OCI-LY3 (cell line): ENCODE data around the gene KCNJ12.
"Not testable (repeated sequence)": the region's sequence is repeated elsewhere in the genome, so short reads cannot be mapped to it uniquely, and the experiment has no call there.

Experiments used
- CTCF ChIP-seq: fragments of 200-600, 300-600 bp; sonication (generic); IDR thresholded peaks from 2 replicates; pipeline ENCODE4 v1.5.1; 2014; ENCODE audit warnings: antibody characterized with exemption, low read length, low read depth
- EZH2phosphoT487 ChIP-seq: fragments of 200-600 bp; shearing (Covaris generic); IDR thresholded peaks from 2 replicates; pipeline ENCODE4 v1.6.1; 2018; ENCODE audit warnings: antibody characterized with exemption, mixed run types, low read depth

- TF ChIP-seq CTCF, EZH2phosphoT487: not testable (repeated sequence)
These were observed 45.5 kb downstream of the KCNJ12 start for GRCh38 chr17:21421421-21422310.
